ENCODE results near the gene CNNM1. TPM values are rescaled to one million over a fixed set of nuclear protein-coding genes. Genes with fewer than 3 reads are reported as not detected.

Gene CNNM1
- total and polyA plus RNA-seq, 9 of the 15 experiments (the other 6 are each of a cell fraction or from before 2014, with no cell fraction given): not detected

GRCh38 chr10:99357691-99358090, 28.5 kb downstream of the CNNM1 start (continued):
- no peak for TF ChIP-seq ZFP91 (CRISPR knock-in tag; IDR thresholded peaks at IDR 0.05)
- TF ChIP-seq ZFP1 (CRISPR knock-in tag; IDR thresholded peaks at IDR 0.05): no peak
- no peak for TF ChIP-seq ETS1 (conservative IDR thresholded peaks at IDR 0.05; ENCODE audit: control insufficient read depth, low read depth, low read length)
- no peak for TF ChIP-seq TRIM24 (IDR thresholded peaks at IDR 0.05)
- no peak for TF ChIP-seq YBX1 (IDR thresholded peaks at IDR 0.05)

GRCh38 chr10:99358101-99358500, 28.9 kb downstream of the CNNM1 start:
- in situ Hi-C loops (cut with MboI) (no loop called here), intact Hi-C loops (cut with micrococcal nuclease) (no loop called here)
- Histone ChIP-seq H4K20me1 (replicated peaks; ENCODE audit: control insufficient read depth, insufficient read depth, low read length) (no peaks in the 10 kb centered on the region), H3K36me3 (ENCODE audit: control insufficient read depth, insufficient read depth, low read length) (no peaks in the 10 kb centered on the region), H3K4me2 (ENCODE audit: insufficient read depth, low read length) (no peak overlapping the region), H3K9me1 (ENCODE audit: control insufficient read depth, insufficient read depth, low read length) (no peaks in the 10 kb centered on the region), H3K27me3 (ENCODE audit: control insufficient read depth in 2 of 2, insufficient read depth in 2 of 2, low read length in 2 of 2) (peaks cover 0 to 17% of the 10 kb centered on the region in 2 experiments; a peak in 3 of 5 replicates), H3K79me2 (ENCODE audit: control insufficient read depth, insufficient read depth, low read length) (no peaks in the 10 kb centered on the region), H3K4me1 (replicated peaks in 1 of 2; ENCODE audit: control insufficient read depth in 2 of 2, insufficient read depth in 2 of 2, low read length in 2 of 2) (no peaks in the 10 kb centered on the region), H3K4me3 (no peak overlapping the region), H2AFZ (ENCODE audit: low read depth, low read length) (no peak overlapping the region), H3K9me3 (replicated peaks; ENCODE audit: control insufficient read depth, insufficient read depth, low read depth, low read length) (no peaks in the 10 kb centered on the region), H3K27ac (ENCODE audit: extremely low read depth, low read depth, low read length) (no peak overlapping the region), H3K9ac (ENCODE audit: insufficient read depth in 1 of 2, low read depth in 2 of 2, low read length in 2 of 2) (no peak overlapping the region)
- no TSS peak for BruUV-seq (replicated peaks)
- no peak for ATAC-seq
- 0% methylated on average over 1 of the region's 1 CpG for WGBS (ENCODE audit: insufficient coverage, low coverage, missing lambda C conversion rate)
- no peak for DNase-seq (ENCODE audit: extremely low read depth in 1 of 4, low spot score in 3 of 4)
- ChIA-PET CTCF (ENCODE audit: low intra/inter-chr PET ratio) (no interaction called here), POLR2A (interaction anchor here (1.0 kb wide), 1 partner anchor 77 kb away, joined by 4 read pairs; no protein-coding TSS in a partner anchor)
- no peak for FAIRE-seq
- no peak for TF ChIP-seq LCOR (CRISPR knock-in tag; IDR thresholded peaks at IDR 0.05)
